Measurements from ENCODE around the gene GSK3B. TPM values are rescaled to one million over a fixed set of nuclear protein-coding genes. Genes with fewer than 3 reads are reported as not detected.

GSK3B gene
- total RNA-seq, 1 experiment from 2014 or later = 56.5 TPM

- H3K14ac ChIP-seq (ENCODE audit: insufficient read depth, low read length) = no peak overlapping the region
- H3T11ph ChIP-seq (ENCODE audit: low read length) = no peak overlapping the region
- H3K4me2 ChIP-seq (ENCODE audit: insufficient read depth, insufficient read length, low read length) = no peak overlapping the region
- H3K23ac ChIP-seq (ENCODE audit: insufficient read length, low read depth, low read length) = no peak overlapping the region
- no peak overlapping the region for H2BK15ac ChIP-seq (ENCODE audit: low read depth, low read length)
- no peak overlapping the region for H3K56ac ChIP-seq (ENCODE audit: insufficient read length, low read depth, low read length)
- no peak overlapping the region for H3K27ac ChIP-seq (ENCODE audit: insufficient read length, low read depth, low read length)
- no peak overlapping the region for H4K8ac ChIP-seq (replicated peaks; ENCODE audit: insufficient read length, low read depth, low read length)
- H2AFZ ChIP-seq (ENCODE audit: low read length) = no peak overlapping the region
- Mint-ChIP-seq H3K4me3 (no peak overlapping the region), H3K27me3 (ENCODE audit: low read depth) (no peaks in the 10 kb centered on the region), H3K36me3 (ENCODE audit: insufficient read depth in 1 of 3, low read depth in 3 of 3) (peaks cover 16 to 42% (median 22%) of the 10 kb centered on the region in 3 experiments), H3K9me3 (peaks cover 0 to 14% of the 10 kb centered on the region in 2 experiments; a peak in 3 of 5 replicates), H3K4me1 (no peaks in the 10 kb centered on the region; a peak in 1 of 4 replicates), H3K27ac (peak overlapping the region in 2 of 3 experiments; percentile 3 to 63; a peak in 2 of 7 replicates)
- WGBS (ENCODE audit: extremely low coverage, insufficient read length, low lambda C conversion rate) = no CpG with 5 or more reads among the region's 1 CpG
- no peak overlapping the region for H4K91ac ChIP-seq (ENCODE audit: insufficient read length, low read depth, low read length)
- no peak overlapping the region for H2BK20ac ChIP-seq (ENCODE audit: low read depth, low read length, poor library complexity, severe bottlenecking)
- no peak overlapping the region for H4K5ac ChIP-seq (ENCODE audit: insufficient read length, low read depth, low read length)
- H3K18ac ChIP-seq (ENCODE audit: insufficient read length, low read depth, low read length) = no peak overlapping the region
- TF ChIP-seq, protein P1, sequence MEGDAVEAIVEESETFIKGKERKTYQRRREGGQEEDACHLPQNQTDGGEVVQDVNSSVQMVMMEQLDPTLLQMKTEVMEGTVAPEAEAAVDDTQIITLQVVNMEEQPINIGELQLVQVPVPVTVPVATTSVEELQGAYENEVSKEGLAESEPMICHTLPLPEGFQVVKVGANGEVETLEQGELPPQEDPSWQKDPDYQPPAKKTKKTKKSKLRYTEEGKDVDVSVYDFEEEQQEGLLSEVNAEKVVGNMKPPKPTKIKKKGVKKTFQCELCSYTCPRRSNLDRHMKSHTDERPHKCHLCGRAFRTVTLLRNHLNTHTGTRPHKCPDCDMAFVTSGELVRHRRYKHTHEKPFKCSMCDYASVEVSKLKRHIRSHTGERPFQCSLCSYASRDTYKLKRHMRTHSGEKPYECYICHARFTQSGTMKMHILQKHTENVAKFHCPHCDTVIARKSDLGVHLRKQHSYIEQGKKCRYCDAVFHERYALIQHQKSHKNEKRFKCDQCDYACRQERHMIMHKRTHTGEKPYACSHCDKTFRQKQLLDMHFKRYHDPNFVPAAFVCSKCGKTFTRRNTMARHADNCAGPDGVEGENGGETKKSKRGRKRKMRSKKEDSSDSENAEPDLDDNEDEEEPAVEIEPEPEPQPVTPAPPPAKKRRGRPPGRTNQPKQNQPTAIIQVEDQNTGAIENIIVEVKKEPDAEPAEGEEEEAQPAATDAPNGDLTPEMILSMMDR (conservative IDR thresholded peaks at IDR 0.05) = no peak
- H3K79me1 ChIP-seq (ENCODE audit: insufficient read depth, low read depth, low read length, poor library complexity, severe bottlenecking) = no peaks in the 10 kb centered on the region
- no peaks in the 10 kb centered on the region for H3K4me1 ChIP-seq (ENCODE audit: insufficient read depth, low read length)
- no peak overlapping the region for H2BK5ac ChIP-seq (ENCODE audit: insufficient read length, low read length)
- no peak overlapping the region for H2BK120ac ChIP-seq (ENCODE audit: low read depth, low read length, poor library complexity, severe bottlenecking)
- no peak overlapping the region for H3K9ac ChIP-seq (ENCODE audit: extremely low read depth, insufficient read length, low read length)
- no peak overlapping the region for H2BK12ac ChIP-seq (ENCODE audit: insufficient read length, low read depth, low read length)
- H3K9me3 ChIP-seq (ENCODE audit: control insufficient read depth, low read depth, low read length) = no peaks in the 10 kb centered on the region
- H3K27me3 ChIP-seq (ENCODE audit: insufficient read depth, low read length) = no peaks in the 10 kb centered on the region
- no peak overlapping the region for H3K4ac ChIP-seq (ENCODE audit: low read depth, low read length)
- no peaks in the 10 kb centered on the region for H3K79me2 ChIP-seq (ENCODE audit: insufficient read depth, low read length)
- no peaks in the 10 kb centered on the region for H3K23me2 ChIP-seq (ENCODE audit: insufficient read length, low read depth, low read length, poor library complexity, severe bottlenecking)
- H4K20me1 ChIP-seq (ENCODE audit: control insufficient read depth, insufficient read depth, insufficient read length) = no peaks in the 10 kb centered on the region
- no peak overlapping the region for H2AK5ac ChIP-seq (ENCODE audit: insufficient read length, low read length)
- no peak for DNase-seq
Measured at GRCh38 chr3:119883461-119884160, 210.6 kb downstream of the GSK3B start.
